ENCODE results near the gene POU2F2. TPM values are rescaled to one million over a fixed set of nuclear protein-coding genes. Genes with fewer than 3 reads are reported as not detected.

The POU2F2 gene
- total and polyA plus RNA-seq, 2 experiments from 2014 or later, result 2.3 to 4.6 TPM

DNA sequence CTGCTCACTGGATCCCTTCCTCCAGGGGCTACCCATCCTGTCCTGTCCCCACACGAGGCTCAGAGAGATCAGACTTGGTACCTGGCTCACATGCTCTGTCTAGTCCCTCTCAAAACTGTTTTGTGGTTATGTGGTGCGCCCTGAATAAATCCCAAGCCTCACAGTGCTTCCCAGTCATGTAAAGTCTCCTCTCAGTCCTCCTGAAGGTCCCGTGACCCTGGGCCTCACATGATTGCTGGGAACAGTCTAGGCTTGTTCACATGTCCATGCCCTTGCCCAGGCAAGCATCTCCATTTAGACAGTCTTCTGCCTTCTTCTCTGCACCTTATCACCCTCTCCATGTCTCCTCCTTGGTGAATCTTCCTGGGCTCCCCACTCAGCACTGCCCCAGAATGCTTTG lies 36.0 kb upstream of the POU2F2 start:
- H2AFZ ChIP-seq, result no peak overlapping the region

More for the DNA sequence above, 36.0 kb upstream of the POU2F2 start:
- Mint-ChIP-seq H3K27me3 (ENCODE audit: insufficient read depth, low read depth, poor library complexity) (peaks cover 2% of the 10 kb centered on the region), H3K4me1 (no peaks in the 10 kb centered on the region), H3K9me3 (no peaks in the 10 kb centered on the region), H3K4me3 (no peak overlapping the region), H3K36me3 (ENCODE audit: low read depth) (no peaks in the 10 kb centered on the region), H3K27ac (no peak overlapping the region)
- Histone ChIP-seq H3K79me2 (replicated peaks; ENCODE audit: insufficient read depth) (no peaks in the 10 kb centered on the region), H3K4me2 (no peak overlapping the region), H3K27ac (ENCODE audit: low read depth) (no peak overlapping the region), H3K4me3 (no peak overlapping the region), H3F3A (replicated peaks; ENCODE audit: low read depth) (no peaks in the 10 kb centered on the region), H3K9me2 (ENCODE audit: insufficient read depth) (no peaks in the 10 kb centered on the region), H4K20me1 (replicated peaks; ENCODE audit: insufficient read depth) (no peaks in the 10 kb centered on the region), H3K36me3 (ENCODE audit: insufficient read depth) (no peaks in the 10 kb centered on the region), H3K27me3 (ENCODE audit: insufficient read depth) (peaks cover 8% of the 10 kb centered on the region; the same call in 1 of the 2 replicates), H3K4me1 (ENCODE audit: insufficient read depth) (no peaks in the 10 kb centered on the region)
- TF ChIP-seq NANOG (IDR thresholded peaks at IDR 0.05; ENCODE audit: borderline replicate concordance) (no peak), CREB1 (CRISPR knock-in tag; IDR thresholded peaks at IDR 0.05; ENCODE audit: low read depth) (no peak), STAT1 (IDR thresholded peaks at IDR 0.05; ENCODE audit: unreplicated experiment) (no peak), EZH2phosphoT487 (IDR thresholded peaks at IDR 0.05; ENCODE audit: unreplicated experiment) (no peak), POLR2AphosphoS5 (IDR thresholded peaks at IDR 0.05; ENCODE audit: low read depth) (no peak)
- TF ChIP-seq, protein P1, sequence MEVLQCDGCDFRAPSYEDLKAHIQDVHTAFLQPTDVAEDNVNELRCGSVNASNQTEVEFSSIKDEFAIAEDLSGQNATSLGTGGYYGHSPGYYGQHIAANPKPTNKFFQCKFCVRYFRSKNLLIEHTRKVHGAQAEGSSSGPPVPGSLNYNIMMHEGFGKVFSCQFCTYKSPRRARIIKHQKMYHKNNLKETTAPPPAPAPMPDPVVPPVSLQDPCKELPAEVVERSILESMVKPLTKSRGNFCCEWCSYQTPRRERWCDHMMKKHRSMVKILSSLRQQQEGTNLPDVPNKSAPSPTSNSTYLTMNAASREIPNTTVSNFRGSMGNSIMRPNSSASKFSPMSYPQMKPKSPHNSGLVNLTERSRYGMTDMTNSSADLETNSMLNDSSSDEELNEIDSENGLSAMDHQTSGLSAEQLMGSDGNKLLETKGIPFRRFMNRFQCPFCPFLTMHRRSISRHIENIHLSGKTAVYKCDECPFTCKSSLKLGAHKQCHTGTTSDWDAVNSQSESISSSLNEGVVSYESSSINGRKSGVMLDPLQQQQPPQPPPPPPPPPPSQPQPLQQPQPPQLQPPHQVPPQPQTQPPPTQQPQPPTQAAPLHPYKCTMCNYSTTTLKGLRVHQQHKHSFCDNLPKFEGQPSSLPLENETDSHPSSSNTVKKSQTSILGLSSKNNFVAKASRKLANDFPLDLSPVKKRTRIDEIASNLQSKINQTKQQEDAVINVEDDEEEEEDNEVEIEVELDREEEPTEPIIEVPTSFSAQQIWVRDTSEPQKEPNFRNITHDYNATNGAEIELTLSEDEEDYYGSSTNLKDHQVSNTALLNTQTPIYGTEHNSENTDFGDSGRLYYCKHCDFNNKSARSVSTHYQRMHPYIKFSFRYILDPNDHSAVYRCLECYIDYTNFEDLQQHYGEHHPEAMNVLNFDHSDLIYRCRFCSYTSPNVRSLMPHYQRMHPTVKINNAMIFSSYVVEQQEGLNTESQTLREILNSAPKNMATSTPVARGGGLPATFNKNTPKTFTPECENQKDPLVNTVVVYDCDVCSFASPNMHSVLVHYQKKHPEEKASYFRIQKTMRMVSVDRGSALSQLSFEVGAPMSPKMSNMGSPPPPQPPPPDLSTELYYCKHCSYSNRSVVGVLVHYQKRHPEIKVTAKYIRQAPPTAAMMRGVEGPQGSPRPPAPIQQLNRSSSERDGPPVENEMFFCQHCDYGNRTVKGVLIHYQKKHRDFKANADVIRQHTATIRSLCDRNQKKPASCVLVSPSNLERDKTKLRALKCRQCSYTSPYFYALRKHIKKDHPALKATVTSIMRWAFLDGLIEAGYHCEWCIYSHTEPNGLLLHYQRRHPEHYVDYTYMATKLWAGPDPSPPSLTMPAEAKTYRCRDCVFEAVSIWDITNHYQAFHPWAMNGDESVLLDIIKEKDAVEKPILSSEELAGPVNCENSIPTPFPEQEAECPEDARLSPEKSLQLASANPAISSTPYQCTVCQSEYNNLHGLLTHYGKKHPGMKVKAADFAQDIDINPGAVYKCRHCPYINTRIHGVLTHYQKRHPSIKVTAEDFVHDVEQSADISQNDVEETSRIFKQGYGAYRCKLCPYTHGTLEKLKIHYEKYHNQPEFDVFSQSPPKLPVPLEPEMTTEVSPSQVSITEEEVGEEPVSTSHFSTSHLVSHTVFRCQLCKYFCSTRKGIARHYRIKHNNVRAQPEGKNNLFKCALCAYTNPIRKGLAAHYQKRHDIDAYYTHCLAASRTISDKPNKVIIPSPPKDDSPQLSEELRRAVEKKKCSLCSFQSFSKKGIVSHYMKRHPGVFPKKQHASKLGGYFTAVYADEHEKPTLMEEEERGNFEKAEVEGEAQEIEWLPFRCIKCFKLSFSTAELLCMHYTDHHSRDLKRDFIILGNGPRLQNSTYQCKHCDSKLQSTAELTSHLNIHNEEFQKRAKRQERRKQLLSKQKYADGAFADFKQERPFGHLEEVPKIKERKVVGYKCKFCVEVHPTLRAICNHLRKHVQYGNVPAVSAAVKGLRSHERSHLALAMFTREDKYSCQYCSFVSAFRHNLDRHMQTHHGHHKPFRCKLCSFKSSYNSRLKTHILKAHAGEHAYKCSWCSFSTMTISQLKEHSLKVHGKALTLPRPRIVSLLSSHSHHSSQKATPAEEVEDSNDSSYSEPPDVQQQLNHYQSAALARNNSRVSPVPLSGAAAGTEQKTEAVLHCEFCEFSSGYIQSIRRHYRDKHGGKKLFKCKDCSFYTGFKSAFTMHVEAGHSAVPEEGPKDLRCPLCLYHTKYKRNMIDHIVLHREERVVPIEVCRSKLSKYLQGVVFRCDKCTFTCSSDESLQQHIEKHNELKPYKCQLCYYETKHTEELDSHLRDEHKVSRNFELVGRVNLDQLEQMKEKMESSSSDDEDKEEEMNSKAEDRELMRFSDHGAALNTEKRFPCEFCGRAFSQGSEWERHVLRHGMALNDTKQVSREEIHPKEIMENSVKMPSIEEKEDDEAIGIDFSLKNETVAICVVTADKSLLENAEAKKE (CRISPR knock-in tag; IDR thresholded peaks at IDR 0.05), result no peak
- TF ChIP-seq, protein P2, sequence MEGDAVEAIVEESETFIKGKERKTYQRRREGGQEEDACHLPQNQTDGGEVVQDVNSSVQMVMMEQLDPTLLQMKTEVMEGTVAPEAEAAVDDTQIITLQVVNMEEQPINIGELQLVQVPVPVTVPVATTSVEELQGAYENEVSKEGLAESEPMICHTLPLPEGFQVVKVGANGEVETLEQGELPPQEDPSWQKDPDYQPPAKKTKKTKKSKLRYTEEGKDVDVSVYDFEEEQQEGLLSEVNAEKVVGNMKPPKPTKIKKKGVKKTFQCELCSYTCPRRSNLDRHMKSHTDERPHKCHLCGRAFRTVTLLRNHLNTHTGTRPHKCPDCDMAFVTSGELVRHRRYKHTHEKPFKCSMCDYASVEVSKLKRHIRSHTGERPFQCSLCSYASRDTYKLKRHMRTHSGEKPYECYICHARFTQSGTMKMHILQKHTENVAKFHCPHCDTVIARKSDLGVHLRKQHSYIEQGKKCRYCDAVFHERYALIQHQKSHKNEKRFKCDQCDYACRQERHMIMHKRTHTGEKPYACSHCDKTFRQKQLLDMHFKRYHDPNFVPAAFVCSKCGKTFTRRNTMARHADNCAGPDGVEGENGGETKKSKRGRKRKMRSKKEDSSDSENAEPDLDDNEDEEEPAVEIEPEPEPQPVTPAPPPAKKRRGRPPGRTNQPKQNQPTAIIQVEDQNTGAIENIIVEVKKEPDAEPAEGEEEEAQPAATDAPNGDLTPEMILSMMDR (conservative IDR thresholded peaks at IDR 0.05; ENCODE audit: low read depth in 2 of 2), result no peak
- TF ChIP-seq, protein P3, sequence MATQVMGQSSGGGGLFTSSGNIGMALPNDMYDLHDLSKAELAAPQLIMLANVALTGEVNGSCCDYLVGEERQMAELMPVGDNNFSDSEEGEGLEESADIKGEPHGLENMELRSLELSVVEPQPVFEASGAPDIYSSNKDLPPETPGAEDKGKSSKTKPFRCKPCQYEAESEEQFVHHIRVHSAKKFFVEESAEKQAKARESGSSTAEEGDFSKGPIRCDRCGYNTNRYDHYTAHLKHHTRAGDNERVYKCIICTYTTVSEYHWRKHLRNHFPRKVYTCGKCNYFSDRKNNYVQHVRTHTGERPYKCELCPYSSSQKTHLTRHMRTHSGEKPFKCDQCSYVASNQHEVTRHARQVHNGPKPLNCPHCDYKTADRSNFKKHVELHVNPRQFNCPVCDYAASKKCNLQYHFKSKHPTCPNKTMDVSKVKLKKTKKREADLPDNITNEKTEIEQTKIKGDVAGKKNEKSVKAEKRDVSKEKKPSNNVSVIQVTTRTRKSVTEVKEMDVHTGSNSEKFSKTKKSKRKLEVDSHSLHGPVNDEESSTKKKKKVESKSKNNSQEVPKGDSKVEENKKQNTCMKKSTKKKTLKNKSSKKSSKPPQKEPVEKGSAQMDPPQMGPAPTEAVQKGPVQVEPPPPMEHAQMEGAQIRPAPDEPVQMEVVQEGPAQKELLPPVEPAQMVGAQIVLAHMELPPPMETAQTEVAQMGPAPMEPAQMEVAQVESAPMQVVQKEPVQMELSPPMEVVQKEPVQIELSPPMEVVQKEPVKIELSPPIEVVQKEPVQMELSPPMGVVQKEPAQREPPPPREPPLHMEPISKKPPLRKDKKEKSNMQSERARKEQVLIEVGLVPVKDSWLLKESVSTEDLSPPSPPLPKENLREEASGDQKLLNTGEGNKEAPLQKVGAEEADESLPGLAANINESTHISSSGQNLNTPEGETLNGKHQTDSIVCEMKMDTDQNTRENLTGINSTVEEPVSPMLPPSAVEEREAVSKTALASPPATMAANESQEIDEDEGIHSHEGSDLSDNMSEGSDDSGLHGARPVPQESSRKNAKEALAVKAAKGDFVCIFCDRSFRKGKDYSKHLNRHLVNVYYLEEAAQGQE (IDR thresholded peaks at IDR 0.05; ENCODE audit: unreplicated experiment), result no peak
- ATAC-seq (no peak), DNase-seq (ENCODE audit: low spot score) (no peak)

All from GM23338 (cell line).